Superior temporal gyrus (tissue), 1 donor: ENCODE measurements around the gene SPATA31C1.
"Not testable (repeated sequence)": the region's sequence is repeated elsewhere in the genome, so short reads cannot be mapped to it uniquely, and the experiment has no call there.

Experiments
- DNase-seq: peaks from one replicate; pipeline ENCODE4 v3.0.0-alpha.2; 2016; ENCODE audit errors: extremely low spot score

The SPATA31C1 gene

GRCh38 chr9:87937918-87938317 is 20.2 kb downstream of the SPATA31C1 start:
- not testable (repeated sequence) for DNase-seq

- DNase-seq: not testable (repeated sequence)
Measured at GRCh38 chr9:87938336-87938735, 20.6 kb downstream of the SPATA31C1 start.

GRCh38 chr9:87939096-87939495 is 21.3 kb downstream of the SPATA31C1 start:
- DNase-seq: not testable (repeated sequence)

DNA sequence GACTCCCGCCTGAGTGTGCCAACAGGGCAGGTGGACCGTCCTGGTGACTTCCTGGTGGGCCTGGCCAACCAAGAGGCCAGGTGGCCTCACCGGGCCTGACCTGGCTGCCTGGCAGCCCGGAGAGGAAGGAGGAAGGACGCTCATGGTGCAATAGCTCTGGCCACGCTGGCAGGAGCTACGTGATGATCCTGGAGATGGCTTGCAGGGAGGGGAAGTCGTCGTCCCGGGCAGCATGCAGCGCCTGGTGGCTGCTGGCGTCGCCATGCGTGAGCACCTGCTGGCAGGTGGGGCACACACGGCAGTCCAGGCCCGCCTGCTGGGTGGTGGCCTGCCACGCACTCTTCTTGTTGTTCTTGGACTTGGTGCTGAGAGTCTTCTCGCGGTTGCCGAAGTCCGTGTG is 26.3 kb downstream of the SPATA31C1 start:
- no peak for DNase-seq

DNA sequence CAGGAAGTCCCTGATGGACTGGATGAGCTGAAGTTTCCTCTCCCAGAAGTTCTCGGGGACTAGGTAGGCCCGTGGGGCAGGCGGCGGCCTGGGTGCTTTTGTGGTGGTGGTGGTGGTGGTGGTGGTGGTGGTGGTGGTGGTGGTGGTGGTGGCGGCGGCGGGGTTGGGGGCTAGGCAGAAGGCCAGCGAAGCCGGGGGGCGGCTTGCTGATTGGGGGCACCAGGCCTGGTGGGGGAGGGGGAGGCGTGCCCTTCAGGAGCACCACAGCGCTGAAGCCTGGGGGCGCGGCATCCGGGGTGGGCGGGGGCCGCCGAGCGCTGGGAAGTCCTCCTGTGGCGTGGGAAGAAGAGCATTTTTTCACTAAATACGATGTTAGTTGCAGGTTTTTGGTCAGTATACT is 26.9 kb downstream of the SPATA31C1 start:
- DNase-seq: no peak

GRCh38 chr9:87950296-87950695 is 32.5 kb downstream of the SPATA31C1 start:
- no peak for DNase-seq

DNA sequence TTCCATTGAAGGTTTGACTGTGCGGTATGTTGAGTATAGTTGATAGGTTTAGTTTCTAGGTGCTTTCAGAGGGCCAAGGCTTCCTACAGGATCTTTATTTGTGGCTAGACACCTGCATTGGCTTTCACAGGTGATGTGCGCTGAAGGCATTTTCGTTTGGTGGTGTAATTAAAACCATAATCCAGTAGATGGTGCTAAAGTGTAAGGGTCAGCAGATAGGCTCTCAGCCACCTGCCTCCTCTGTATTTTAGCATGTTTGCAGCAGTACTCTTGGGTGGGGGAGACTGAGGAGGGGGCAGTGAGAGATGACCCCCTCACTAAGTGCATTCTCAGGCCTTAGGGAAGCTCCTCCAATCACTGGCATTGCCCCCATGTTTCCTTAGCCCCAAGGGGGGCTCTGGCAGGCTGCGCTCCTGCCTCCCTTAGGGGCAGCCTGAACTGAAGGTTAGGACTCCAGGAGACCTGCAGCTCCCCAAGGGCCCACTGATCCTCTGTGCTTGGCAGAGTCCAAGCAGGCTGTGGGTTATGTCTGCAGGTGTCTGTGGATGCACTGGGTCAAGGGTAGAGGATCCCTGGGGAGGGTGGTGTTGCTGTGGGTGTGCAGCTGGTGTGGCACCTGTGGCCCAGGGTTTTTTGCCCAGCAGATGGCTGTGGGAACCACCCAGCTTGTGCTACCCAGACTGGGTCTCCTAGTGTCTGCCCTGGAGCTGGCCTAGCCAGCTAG is 33.2 kb downstream of the SPATA31C1 start:
- DNase-seq: no peak

- DNase-seq: no peak
Measured at GRCh38 chr9:87954230-87954629, 36.5 kb downstream of the SPATA31C1 start.

- no peak for DNase-seq
Measured at GRCh38 chr9:87957839-87958238, 40.1 kb downstream of the SPATA31C1 start.

- no peak for DNase-seq
Measured at GRCh38 chr9:87958591-87958990, 40.8 kb downstream of the SPATA31C1 start.

DNA sequence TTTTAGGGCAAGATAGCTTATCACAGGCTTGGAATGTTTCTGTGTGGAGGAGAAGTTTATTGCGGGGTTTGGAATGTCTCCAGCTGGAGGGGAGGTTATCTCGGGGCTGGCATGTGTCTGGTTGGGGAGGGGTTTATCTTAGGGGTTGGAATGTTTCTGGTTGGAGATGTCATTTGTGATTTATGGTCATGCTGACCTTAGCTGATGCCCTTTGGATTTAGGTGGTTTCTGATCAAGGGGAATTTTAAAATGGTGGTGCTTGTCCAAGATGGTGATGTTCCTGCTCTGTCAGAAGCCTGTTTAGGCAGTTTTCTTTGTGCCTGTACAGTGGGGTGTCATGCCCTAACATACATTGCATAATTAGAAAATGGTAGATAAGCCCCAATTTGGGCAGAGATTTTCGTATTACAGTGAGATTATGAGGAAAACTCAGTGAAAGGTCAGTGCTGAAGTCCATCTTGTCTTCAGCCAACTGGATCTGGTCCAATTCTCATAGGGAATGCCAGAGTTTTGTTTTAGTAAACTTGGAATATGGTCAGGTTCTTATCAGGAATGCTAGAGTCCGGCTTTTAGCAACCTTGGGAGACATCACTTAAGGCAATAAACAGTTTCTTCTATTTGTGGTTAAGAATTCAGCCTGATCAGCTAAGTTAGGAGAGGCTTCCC is 42.3 kb downstream of the SPATA31C1 start:
- DNase-seq: no peak

GRCh38 chr9:87963770-87964169 is 46.0 kb downstream of the SPATA31C1 start:
- DNase-seq: no peak

DNA sequence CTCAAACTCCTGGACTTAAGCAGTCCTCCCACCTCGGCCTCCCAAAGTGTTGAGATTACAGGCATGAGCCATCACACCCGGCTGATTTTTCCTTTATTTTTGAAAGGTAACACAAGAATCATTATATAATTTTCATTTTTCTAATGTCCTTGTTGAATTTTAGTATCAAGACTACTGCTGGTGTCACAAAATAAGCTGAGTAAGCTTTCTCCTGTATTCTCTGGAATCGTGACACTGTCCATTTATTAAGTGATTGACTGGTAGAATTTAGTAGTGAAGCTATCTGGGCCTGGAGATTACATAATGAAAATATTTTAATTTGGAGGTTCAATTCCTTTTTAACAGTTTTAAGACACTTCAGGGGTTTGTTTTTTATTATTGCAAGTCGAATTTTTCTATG is 47.1 kb downstream of the SPATA31C1 start:
- no peak for DNase-seq

DNA sequence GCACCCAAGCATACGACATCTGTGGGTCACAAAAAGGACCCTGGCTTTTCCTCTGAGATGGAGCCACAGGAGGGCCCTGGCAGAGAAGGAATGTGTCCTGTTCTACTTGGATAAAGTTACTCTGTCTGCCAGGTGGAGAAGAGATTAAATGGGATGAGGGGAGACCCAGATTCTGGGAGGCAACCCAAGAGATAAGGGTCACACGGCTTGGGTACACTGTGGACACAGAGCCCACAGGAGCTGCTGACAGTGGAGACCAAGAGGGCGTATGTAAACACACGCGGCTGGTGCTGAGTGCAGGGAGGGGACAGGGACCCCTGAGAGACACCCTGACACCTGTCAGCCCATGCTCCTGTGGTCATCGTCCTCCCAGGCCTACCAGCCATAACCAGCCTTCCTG is 50.4 kb downstream of the SPATA31C1 start:
- DNase-seq: no peak

- DNase-seq: no peak
Measured at GRCh38 chr9:87970602-87971001, 52.8 kb downstream of the SPATA31C1 start.

GRCh38 chr9:87973122-87973521 is 55.4 kb downstream of the SPATA31C1 start:
- DNase-seq: no peak
